Cerebellar cortex (tissue), 1 donor: Measurements from ENCODE around the gene SMIM45.
A peak's percentile ranks its signal among the peaks of the same experiment; 100 is the strongest.

Experiments
- DNase-seq: peaks from one replicate; pipeline ENCODE4 v3.0.0-alpha.2; 2015; ENCODE audit warnings: low spot score

The SMIM45 gene

DNA sequence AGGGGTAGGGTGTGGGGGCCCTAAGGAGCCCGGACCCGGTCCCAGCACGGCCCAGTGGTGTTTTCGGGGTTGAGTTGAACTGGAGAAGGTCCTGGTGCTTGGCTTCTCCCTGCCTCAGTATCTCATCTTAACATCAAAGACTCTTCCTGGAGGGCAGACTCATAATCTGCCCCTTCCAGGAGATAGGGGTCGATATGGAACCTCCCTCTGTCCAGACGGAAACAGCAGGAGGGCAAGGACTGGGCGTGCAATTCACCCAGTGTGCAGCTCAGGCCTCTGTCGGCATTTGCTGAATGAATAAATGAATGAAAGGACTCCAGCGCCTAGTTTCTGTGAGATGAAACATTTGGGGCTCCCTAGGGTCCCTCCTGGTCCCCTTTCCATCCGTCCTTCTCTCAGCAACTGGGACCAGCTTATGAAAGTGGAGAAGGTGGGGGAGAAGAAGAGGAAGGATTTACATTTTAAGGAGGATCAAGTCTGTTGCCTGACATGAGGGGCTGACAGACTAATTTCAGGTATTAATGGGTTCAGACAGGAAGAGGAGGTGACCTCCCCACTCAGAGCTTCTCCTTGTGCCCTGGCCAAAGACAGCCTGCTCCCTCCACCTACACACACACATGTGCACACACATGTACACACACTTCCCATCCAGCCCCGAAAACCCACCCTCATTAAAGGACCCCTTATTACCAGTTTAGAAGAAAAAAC lies 36.0 kb upstream of the SMIM45 start:
- DNase-seq: no peak

DNA sequence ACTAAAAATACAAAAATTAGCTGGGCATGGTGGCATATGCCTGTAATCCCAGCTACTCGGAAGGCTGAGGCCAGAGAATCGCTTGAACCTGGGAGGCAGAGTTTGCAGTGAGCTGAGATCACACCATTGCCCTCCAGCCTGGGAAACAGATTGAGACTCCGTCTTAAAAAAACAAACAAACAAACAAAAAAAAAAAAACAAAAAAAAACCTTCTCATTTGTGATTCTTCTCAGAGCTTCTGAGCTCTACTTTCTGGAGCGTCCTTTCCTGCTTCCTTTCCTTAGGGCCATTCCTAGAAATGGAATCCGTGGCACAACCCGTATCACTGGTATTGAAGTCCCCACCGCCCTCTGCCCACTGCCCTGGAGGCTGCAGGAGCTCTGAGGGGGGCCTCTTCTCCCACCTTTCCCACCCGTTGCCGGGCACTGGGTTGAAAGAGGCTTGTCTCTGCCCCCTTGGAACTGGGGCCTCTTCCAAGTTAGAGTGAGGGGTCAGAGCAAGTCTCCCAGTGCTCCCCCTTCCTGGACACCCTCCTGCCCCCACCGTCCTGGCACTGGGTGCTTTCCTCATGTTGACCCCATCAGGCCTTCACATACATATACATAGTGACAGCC lies 35.1 kb upstream of the SMIM45 start:
- no peak for DNase-seq

DNA sequence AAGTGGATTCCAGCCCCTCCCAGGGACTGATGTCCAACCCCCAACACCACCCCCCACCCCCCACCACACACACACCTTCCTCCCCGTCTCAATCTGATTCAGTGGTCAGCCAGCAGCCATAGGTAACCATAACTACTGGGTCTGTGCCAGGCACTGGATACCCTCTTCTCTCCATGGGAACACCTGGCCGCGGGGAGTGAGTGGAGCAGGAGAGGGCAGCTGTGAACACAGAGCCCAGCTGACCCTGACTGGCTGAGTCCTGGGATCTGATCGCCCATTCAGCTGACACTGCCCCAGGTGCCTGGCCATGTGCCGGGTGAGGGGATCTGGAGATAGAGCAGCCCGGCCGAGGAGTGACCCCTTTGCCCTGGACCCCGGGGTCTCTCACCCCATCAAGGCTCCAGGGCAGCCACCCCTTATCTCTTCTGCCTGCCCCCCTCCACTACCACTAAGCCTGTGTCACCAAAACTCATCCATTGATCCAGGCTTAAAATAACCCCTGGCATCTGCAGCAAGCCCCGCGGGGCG lies 34.5 kb upstream of the SMIM45 start:
- no peak for DNase-seq

DNA sequence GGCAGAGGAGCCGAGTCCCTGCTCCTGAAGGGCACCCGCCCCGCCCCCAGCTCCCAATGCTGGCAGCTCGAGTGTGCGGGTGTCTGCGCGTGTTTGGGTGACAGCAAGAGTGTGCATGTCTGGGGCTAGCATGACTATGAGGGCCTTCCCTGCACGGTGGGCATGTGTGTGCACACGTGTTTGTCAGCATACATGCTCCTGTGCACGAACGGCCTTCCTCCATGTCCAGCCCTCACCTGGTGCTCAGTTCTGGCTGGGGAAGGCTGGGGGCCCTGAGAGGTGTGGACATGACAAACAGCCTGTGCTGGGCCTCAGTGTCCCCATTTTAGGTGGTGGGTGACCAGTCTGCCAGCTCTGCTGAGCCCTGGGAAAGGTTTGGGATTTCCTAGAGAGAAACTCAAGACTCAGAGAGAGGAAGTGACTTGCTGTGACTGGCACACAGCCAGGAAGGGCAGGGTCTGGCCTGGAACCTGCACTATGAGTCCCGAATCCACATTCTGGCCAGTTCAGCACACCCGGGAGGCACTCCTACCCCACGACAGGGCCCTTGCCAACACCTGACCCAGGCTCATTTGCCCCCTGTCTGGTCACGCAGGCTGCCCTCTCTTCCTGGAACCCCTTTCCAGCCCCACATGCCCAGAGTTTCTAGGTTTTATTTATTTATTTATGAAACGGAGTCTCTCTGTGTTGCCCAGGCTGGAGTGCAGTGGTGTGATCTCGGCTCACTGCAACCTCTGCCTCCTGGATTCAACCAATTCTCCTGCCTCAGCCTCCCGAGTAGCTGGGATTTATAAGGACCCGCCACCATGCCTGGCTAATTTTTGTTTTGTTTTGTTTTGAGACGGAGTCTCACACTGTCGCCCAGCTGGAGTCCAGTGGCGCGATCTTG lies 33.8 kb upstream of the SMIM45 start:
- no peak for DNase-seq

GRCh38 chr22:41919357-41920224 lies 32.4 kb upstream of the SMIM45 start:
- no peak for DNase-seq

- no peak for DNase-seq
Observed at GRCh38 chr22:41920271-41920976, 31.5 kb upstream of the SMIM45 start.

DNA sequence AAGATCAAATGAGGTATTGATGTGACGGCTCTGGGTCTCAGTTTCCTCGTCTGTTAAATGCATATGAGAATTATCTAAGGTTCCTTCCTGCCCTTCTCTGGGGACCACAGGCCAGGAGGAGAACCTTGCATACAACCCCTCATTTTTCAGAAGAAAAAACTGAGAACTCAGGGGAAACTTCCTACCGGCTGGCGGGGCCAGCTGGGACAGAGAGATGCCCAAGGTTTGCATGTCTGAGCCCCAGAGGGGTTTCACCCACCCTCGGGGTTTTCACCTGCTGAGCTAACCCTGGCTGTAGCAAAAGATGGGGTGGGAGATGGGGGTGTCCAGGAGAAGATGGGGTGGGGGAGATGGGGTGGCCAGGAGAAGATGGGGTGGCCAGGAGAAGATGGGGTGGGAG lies 29.6 kb upstream of the SMIM45 start:
- no peak for DNase-seq

GRCh38 chr22:41922940-41923594 lies 28.9 kb upstream of the SMIM45 start:
- no peak for DNase-seq

DNA sequence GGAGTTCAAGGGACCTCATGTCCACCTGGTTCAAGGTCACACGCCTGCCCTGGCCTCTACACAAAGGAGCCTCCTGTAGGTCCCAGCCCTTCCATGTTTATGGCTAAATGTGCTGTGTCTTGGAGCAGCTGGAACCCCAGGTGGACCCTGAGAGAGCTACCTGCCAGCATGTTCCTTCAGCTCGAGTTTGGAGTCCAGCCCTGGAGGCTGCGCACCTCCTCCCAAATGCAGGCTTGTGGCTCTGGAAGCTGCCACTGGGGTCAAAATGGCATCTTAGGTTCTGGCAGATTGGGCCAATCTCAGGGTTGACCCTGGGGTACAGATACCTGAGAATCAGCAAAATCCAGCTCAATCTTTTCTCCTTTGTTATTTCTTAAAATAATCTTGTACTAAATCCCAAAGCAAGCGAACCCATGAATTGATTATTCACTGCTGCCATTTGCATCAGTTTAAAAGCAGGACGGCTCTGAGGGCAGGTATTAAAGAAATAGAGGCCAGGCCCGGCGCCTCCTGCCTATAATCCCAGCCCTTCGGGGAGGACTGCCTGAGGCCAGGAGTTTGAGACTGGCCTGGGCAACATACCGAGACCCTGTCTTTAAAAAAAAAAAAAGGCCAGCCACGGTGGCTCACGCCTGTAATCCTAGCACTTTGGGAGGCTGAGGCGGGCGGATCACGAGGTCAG lies 28.2 kb upstream of the SMIM45 start:
- DNase-seq: no peak

DNA sequence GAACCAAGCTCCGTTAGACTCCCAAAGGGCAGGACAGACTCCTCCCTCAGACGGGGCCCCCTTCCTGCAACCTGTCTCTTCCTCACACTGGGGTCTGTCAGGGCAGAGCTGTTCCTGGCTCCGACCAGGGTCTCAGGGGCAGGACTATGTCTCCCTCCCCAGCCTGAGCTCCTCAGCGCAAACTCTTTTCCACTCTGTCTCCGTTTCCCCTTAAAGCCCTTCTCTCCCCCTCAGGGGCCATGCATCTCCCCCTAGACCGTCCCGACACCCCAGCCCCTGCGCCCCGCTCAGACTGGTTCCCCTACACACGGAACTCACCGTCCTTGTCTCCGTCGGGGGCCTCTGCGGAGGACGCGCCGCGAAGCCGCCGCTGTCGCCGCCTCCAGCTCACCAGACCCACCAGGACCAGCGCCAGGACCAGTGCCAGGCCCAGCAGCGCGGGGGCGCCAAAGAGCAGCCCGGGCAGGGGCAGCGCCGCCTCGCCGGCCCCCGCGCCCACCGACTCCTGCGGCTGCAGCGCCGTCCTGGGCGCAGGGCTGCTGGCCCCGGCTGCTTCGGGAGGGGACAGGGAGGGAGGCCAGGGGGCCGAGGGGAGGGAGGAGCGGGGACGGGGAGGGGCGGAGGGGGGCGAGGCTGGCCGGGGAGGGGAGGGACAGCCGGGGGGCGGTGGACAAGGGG lies 26.0 kb upstream of the SMIM45 start:
- no peak for DNase-seq

GRCh38 chr22:41927813-41928212 lies 24.1 kb upstream of the SMIM45 start:
- DNase-seq: no peak

- DNase-seq: no peak
Observed at GRCh38 chr22:41928593-41929417, 23.1 kb upstream of the SMIM45 start.

GRCh38 chr22:41929418-41929810 lies 22.5 kb upstream of the SMIM45 start:
- DNase-seq: no peak

DNA sequence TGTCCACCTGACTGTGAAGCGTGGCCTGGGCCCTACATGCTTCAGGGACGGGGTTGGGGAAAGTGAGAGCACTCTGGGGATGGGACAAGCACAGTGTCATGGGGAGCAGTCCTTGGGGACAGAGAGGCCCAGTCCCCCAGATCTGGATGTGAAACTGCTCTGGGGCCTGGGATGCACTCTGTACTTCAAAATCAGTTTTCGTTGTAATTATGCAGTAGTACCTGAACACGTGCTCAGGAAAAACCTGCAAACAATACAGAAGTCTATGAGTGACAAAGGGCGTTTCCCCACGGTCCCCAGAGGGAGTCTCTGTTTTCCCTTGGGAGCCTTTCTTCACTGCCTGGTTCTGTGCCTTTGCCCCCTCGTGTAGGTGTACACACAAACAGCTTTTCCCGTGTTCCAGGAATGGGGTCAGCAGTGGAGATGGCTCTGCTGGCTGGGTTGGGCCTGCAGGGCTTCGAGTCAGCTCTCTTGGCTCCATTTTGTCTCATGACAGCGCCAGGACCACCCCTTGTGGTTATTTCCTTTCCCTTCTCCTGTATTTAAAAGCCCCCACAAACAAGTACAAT lies 20.2 kb upstream of the SMIM45 start:
- no peak for DNase-seq

DNA sequence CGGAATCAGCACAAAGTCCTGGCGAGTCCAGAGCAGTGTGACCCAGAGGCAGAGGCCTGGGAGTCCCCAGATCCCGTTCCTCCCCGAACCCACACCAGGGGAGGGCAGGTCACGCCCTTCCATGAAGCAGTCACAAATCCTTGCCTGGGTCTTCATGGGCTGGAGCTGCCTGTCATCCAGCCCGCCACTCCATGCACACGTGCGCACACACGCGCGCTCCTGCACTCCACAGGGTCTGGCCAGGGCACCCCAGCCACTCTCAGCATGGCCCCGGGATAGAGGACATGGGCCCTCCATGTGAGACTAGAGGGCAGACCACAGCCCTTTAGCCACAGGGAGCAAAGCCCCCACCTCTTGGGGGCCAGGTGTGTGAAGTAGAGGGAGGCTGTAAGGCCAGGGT lies 19.6 kb upstream of the SMIM45 start:
- no peak for DNase-seq

DNA sequence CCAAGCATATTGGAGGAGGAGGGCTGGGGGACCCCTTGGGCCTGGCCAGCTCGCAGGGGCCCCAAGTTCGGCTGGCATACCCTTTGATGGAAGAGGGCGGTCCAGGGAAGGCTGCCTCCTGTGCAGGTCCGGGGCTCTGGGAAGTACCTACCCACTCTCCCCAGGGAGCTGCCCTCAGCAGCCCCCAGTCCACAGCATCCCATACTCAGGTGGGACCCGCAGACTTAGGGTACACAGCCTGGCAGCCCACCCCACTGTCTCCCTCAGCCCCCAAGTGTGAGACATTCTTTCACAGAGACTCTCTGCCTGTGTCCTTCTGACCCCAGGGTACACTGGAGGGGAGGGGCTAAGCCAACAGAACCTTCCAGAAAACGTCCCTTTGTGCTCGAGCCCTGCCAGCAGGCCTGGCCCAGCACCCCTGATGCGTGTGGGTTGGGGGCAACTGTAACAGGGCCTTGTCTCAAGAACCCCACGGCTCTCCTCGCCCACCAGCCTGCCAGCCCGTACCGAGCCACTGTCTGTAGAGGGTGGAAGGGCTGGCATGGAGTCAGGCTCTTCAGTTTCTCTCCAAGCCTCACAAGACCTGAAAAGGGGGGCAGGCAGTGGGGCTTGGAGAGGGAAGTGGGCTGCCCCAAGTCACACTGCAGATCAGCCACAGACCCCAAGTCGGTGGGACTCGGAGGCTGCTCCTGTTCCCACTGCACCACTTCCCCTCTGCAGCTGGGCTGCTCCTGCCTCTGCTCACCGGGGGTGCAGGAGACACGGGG lies 18.4 kb upstream of the SMIM45 start:
- DNase-seq: no peak

DNA sequence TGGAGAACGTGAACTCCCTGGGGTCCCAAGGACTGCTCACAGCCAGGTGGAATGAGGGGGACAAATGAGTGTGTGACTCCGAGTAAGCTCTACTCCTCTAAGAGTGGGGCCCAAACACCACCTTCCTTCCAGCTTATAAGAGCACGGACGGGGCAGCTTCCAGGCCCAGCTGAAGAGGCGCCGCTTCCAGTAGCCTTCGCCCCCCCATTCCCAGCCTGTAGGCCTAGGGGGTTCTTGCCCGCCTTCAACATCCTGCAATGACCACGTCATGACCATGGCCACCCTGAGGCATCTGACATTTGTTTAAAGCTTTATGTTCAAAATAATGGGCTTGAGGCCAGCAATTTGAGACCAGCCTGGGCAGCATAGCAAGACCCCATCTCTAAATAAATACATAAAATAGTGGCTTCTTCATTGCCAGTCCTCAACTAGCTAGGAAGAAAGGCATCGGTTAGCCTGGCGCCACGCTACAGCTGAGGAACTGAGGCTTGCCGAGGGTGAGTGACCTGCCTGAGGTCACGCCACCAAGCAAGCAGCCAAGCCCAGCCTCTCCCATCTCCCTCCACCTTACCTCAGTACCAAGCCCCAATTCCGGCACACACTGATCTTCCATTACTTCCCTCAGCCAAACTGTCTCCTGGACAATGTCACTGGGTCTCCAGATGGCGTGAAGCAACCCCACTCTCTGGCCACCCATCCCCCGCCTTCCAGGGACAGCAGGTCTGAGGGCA lies 17.5 kb upstream of the SMIM45 start:
- DNase-seq: peak; percentile 93
